IPS-NIHi11 (cell line): ENCODE measurements around the gene PDSS2.
"Not testable (repeated sequence)": the region's sequence is repeated elsewhere in the genome, so short reads cannot be mapped to it uniquely, and the experiment has no call there.

Source experiments
- DNase-seq: peaks from one replicate; pipeline ENCODE4 v3.0.0; 2012; ENCODE audit warnings: mixed read lengths, low spot score

The PDSS2 gene

GRCh38 chr6:107416145-107416544 is 43.2 kb downstream of the PDSS2 start:
- DNase-seq = no peak

- no peak for DNase-seq
Measured at GRCh38 chr6:107413966-107414645, 45.3 kb downstream of the PDSS2 start.

- no peak for DNase-seq
Measured at GRCh38 chr6:107411161-107411560, 48.2 kb downstream of the PDSS2 start.

GRCh38 chr6:107409942-107410341 is 49.4 kb downstream of the PDSS2 start:
- no peak for DNase-seq

- no peak for DNase-seq
Measured at GRCh38 chr6:107408714-107409113, 50.6 kb downstream of the PDSS2 start.

- DNase-seq = no peak
Measured at GRCh38 chr6:107405002-107405401, 54.4 kb downstream of the PDSS2 start.

- no peak for DNase-seq
Measured at GRCh38 chr6:107402533-107402932, 56.8 kb downstream of the PDSS2 start.

GRCh38 chr6:107401573-107401972 is 57.8 kb downstream of the PDSS2 start:
- DNase-seq = no peak

GRCh38 chr6:107400616-107401147 is 58.7 kb downstream of the PDSS2 start:
- DNase-seq = no peak

- DNase-seq = no peak
Measured at GRCh38 chr6:107399935-107400334, 59.4 kb downstream of the PDSS2 start.

- no peak for DNase-seq
Measured at GRCh38 chr6:107398001-107398400, 61.4 kb downstream of the PDSS2 start.

- no peak for DNase-seq
Measured at GRCh38 chr6:107396211-107396610, 63.2 kb downstream of the PDSS2 start.

GRCh38 chr6:107392069-107392468 is 67.3 kb downstream of the PDSS2 start:
- no peak for DNase-seq

GRCh38 chr6:107390685-107391435 is 68.5 kb downstream of the PDSS2 start:
- DNase-seq = no peak

- no peak for DNase-seq
Measured at GRCh38 chr6:107390056-107390455, 69.3 kb downstream of the PDSS2 start.

GRCh38 chr6:107386904-107387303 is 72.5 kb downstream of the PDSS2 start:
- DNase-seq = no peak

- no peak for DNase-seq
Measured at GRCh38 chr6:107386340-107386739, 73.0 kb downstream of the PDSS2 start.

- no peak for DNase-seq
Measured at GRCh38 chr6:107383705-107384104, 75.7 kb downstream of the PDSS2 start.

- DNase-seq = no peak
Measured at GRCh38 chr6:107374264-107374663, 85.1 kb downstream of the PDSS2 start.

- no peak for DNase-seq
Measured at GRCh38 chr6:107369493-107369892, 89.9 kb downstream of the PDSS2 start.

GRCh38 chr6:107368471-107368870 is 90.9 kb downstream of the PDSS2 start:
- DNase-seq = no peak

GRCh38 chr6:107364173-107364572 is 95.2 kb downstream of the PDSS2 start:
- not testable (repeated sequence) for DNase-seq
